A549 (cell line): Measurements from ENCODE around the gene RFC4. TPM values are rescaled to one million over a fixed set of nuclear protein-coding genes. Genes with fewer than 3 reads are reported as not detected.
A peak's percentile ranks its signal among the peaks of the same experiment; 100 is the strongest.
"Not testable (repeated sequence)": the region's sequence is repeated elsewhere in the genome, so short reads cannot be mapped to it uniquely, and the experiment has no call there.

Source experiments
- ATAC-seq, 2 experiments: fragments of 200-7000 bp in 1 of 2; fragments of >200 bp in 1 of 2; cut with Nextera tagmentation in 1 of 2; cut with Tn5 transposase in 1 of 2; 3 replicates each; pipeline versions ENCODE4 v1.8.0 to v1.9.1; 2018 to 2020; ENCODE audit warnings: mild to moderate bottlenecking in 1 of 2, moderate library complexity in 1 of 2
- CTCF ChIA-PET: fragments of 300-600 bp; sonication (Branson Sonifier 250); formaldehyde crosslinking; extraction: SDS; loops from one replicate; lab custom pipeline; 2021; ENCODE audit warnings: antibody characterized with exemption, inconsistent platforms; lab: Yijun Ruan, JAX
- POLR2A ChIA-PET: fragments of 350-600 bp; formaldehyde crosslinking; extraction: SDS; loops from one replicate; lab custom pipeline; 2021; ENCODE audit warnings: antibody characterized with exemption, inconsistent platforms; lab: Yijun Ruan, JAX
- DNase-seq, 2 experiments: peaks; one replicate each; pipeline versions ENCODE4 v3.0.0 to v3.0.0-alpha.2; 2011 to 2016; ENCODE audit warnings: low read depth in 1 of 2, low spot score in 1 of 2
- FAIRE-seq: peaks from 2 replicates; lab custom pipeline; 2011; peaks lifted over from hg19 to GRCh38; lab: Jason Lieb, UNC
- H3K27ac ChIP-seq, 2 experiments: fragments of >200 bp; sonication (Bioruptor Twin); formaldehyde crosslinking; 3 replicates each; pipeline ENCODE4 v1.5.1; 2016 to 2017
- H3K4me1 ChIP-seq: fragments of >200 bp; sonication (Bioruptor Twin); formaldehyde crosslinking; 3 replicates; pipeline ENCODE4 v1.6.1; 2016
- H3K4me2 ChIP-seq: fragments of >200 bp; sonication (Bioruptor Twin); formaldehyde crosslinking; 3 replicates; pipeline ENCODE4 v1.6.1; 2016
- H3K4me3 ChIP-seq: fragments of >200 bp; sonication (Bioruptor Twin); formaldehyde crosslinking; 3 replicates; pipeline ENCODE4 v1.5.1; 2016
- H3K9me3 ChIP-seq: fragments of >200 bp; sonication (Bioruptor Twin); formaldehyde crosslinking; 3 replicates; pipeline ENCODE4 v1.6.1; 2016
- EHMT2 ChIP-seq: fragments of 200-600 bp; sonication (generic); IDR thresholded peaks from 2 replicates; pipeline ENCODE4 v1.6.1; 2016; ENCODE audit warnings: antibody characterized with exemption, low read depth, mild to moderate bottlenecking, moderate library complexity
- FOSB ChIP-seq: fragments of 250-450 bp; sonication (Bioruptor Pico); IDR thresholded peaks from 2 replicates; pipeline ENCODE4 v1.5.0; 2020; ENCODE audit warnings: mild to moderate bottlenecking, moderate library complexity
- FOXS1 ChIP-seq: fragments of 250-450 bp; sonication (Bioruptor Pico); IDR thresholded peaks from 2 replicates; pipeline ENCODE4 v1.5.0; 2020; ENCODE audit warnings: mild to moderate bottlenecking, moderate library complexity
- KDM1A ChIP-seq: fragments of 200-600 bp; sonication (generic); IDR thresholded peaks from 2 replicates; pipeline ENCODE4 v1.6.1; 2016; ENCODE audit warnings: low read depth, mild to moderate bottlenecking
- MAFK ChIP-seq: fragments of 450-650 bp; IDR thresholded peaks from 2 replicates; pipeline ENCODE4 v1.6.1; 2014; ENCODE audit not compliant: partially characterized antibody
- RFX5 ChIP-seq: fragments of 450-650 bp; IDR thresholded peaks from 2 replicates; pipeline ENCODE4 v1.7.1; 2014; ENCODE audit warnings: antibody characterized with exemption, mild to moderate bottlenecking, moderate library complexity
- TP53 ChIP-seq: fragments of 250-450 bp; sonication (Bioruptor Pico); IDR thresholded peaks from 2 replicates; pipeline ENCODE4 v1.5.0; 2021; ENCODE audit warnings: mild to moderate bottlenecking, moderate library complexity
- WGBS: methylation state at CpG from one replicate; pipeline ENCODE4 v1.1.6; 2017; ENCODE audit errors: missing lambda C conversion rate; 5-methylcytosine and 5-hydroxymethylcytosine counted together
- polyA plus RNA-seq, 4 experiments: library from polyadenylated mRNA; depleted of rRNA in 3 of 4; stranded (reverse); fragments of >200 nt; fragmentation: RNase III in 1 of 4; extraction: RNeasy Plus Mini Kit Qiagen cat#74134 plus additional on column Dnase treatment in 1 of 4; gene quantifications; 2 replicates in 3 of 4; 3 replicates in 1 of 4; pipeline ENCODE4 v1.2.3, GENCODE V29; 2011 to 2017
- TF ChIP-seq, protein P1 (sequence below): IDR thresholded peaks from 2 replicates; pipeline ENCODE4 v1.6.1; 2012; ENCODE audit warnings: low read depth, borderline replicate concordance
- TF ChIP-seq, protein P2 (sequence below): fragments of 150-350 bp; IDR thresholded peaks from 2 replicates; pipeline ENCODE4 v1.6.1; 2014; ENCODE audit warnings: low read depth, mild to moderate bottlenecking, low read length

RFC4 gene
- polyA plus RNA-seq, 2 of the 4 experiments (the other 2 are of a cell fraction), result 40.6 to 68.8 TPM

DNA sequence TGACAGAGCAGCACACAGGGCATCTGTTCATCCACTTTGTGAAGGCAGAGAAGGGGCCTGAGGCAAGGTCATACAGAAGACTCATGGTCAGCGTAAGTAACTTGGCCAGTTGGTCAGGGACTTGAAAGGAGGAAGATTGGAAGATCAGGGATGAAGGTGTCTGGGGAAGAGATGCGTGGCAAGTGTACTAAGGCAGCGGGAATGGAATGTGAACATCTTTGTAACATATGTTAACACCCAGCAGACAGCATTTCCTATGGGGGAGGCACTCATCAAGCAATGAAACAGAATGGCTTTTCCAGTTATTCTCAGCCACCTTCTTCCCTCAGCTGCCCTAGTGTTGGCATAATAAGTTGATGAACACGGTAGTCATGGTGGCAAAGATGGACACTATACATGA is 7.8 kb upstream of the RFC4 start:
- ATAC-seq, result no peak
- POLR2A ChIA-PET, result no interaction called here
- Histone ChIP-seq H3K4me1 (peaks cover 11% of the 10 kb centered on the region; the same call in 2 of the 3 replicates), H3K9me3 (no peaks in the 10 kb centered on the region), H3K4me3 (no peak overlapping the region), H3K27ac (no peak overlapping the region), H3K4me2 (no peak overlapping the region)
- no peak for DNase-seq
- CTCF ChIA-PET, result interaction anchor here (0.7 kb wide), 1 partner anchor 279 kb away, joined by 3 read pairs; no protein-coding TSS in a partner anchor
- WGBS, result 92% methylated on average over 4 of the region's 4 CpGs
- no peak for TF ChIP-seq KDM1A
- FAIRE-seq, result no peak

DNA sequence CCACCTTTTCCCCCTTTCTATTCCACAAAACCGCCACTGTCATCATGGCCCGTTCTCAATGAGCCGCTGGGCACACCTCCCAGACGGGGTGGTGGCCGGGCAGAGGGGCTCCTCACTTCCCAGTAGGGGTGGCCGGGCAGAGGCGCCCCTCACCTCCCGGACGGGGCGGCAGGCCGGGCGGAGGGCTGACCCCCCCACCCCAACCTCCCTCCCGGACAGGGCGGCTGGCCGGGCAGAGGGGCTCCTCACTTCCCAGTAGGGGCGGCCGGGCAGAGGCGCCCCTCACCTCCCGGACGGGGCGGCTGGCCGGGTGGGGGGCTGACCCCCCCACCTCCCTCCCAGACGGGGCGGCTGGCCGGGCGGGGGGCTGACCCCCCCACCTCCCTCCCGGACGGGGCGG is 5.0 kb upstream of the RFC4 start:
- H3K9me3 ChIP-seq, H3K27ac ChIP-seq, H3K4me3 ChIP-seq, DNase-seq, H3K4me2 ChIP-seq, POLR2A ChIA-PET, ATAC-seq, FAIRE-seq: not testable (repeated sequence)
- peaks cover 17% of the 10 kb centered on the region; the same call in 2 of the 3 replicates for H3K4me1 ChIP-seq
- 97% methylated on average over 3 of the region's 29 CpGs for WGBS
- CTCF ChIA-PET, result interaction anchor here (1.1 kb wide), 1 partner anchor 9 kb away, joined by 4 read pairs; no protein-coding TSS in a partner anchor

DNA sequence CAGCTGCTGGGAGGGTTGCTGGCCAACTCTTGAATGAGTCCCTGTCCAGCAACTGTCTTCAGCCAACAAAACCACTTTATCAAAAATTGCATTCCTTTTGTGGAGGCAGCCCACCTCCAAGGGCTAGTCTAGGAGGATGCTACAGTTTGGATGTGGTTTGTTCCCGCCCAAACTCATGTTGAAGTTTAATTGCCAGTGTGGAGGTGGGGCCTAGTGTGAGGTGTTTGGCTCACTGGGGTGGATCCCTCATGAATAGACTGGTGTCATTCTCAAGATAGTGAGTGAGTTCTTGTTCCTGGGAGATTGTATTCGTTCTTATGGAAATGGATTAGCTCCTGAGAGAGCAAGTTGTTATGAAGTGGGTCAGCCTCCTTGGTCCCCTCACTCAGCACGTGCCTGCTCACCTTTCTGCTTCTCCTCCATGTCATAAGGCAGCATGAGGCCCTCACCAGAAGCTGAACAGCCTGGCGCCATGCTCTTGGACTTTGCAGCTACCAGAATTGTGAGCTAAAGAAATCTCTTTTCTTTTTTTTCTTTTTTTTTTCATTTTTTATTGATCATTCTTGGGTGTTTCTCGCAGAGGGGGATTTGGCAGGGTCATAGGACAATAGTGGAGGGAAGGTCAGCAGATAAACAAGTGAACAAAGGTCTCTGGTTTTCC is 4.2 kb upstream of the RFC4 start:
- Histone ChIP-seq H3K4me3 (no peak overlapping the region), H3K4me1 (peaks cover 12% of the 10 kb centered on the region; the same call in 2 of the 3 replicates), H3K27ac (no peak overlapping the region), H3K9me3 (no peaks in the 10 kb centered on the region), H3K4me2 (no peak overlapping the region)
- ATAC-seq (no peak), DNase-seq (no peak), FAIRE-seq (no peak)
- ChIA-PET CTCF (interaction anchor here (0.7 to 1.1 kb wide), 2 partner anchors 10 to 260 kb away, joined by 3 to 4 read pairs; no protein-coding TSS in a partner anchor), POLR2A (no interaction called here)
- no peak for TF ChIP-seq FOXS1 (CRISPR knock-in tag)
- TF ChIP-seq, protein P1, sequence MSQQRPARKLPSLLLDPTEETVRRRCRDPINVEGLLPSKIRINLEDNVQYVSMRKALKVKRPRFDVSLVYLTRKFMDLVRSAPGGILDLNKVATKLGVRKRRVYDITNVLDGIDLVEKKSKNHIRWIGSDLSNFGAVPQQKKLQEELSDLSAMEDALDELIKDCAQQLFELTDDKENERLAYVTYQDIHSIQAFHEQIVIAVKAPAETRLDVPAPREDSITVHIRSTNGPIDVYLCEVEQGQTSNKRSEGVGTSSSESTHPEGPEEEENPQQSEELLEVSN, result no peak
- TF ChIP-seq, protein P2, sequence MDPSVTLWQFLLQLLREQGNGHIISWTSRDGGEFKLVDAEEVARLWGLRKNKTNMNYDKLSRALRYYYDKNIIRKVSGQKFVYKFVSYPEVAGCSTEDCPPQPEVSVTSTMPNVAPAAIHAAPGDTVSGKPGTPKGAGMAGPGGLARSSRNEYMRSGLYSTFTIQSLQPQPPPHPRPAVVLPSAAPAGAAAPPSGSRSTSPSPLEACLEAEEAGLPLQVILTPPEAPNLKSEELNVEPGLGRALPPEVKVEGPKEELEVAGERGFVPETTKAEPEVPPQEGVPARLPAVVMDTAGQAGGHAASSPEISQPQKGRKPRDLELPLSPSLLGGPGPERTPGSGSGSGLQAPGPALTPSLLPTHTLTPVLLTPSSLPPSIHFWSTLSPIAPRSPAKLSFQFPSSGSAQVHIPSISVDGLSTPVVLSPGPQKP, result no peak
- no peak for TF ChIP-seq RFX5
- TF ChIP-seq EHMT2, result no peak
- TF ChIP-seq TP53 (CRISPR knock-in tag), result no peak
- no peak for TF ChIP-seq MAFK
- 60% methylated on average over 4 of the region's 5 CpGs for whole genome bisulfite sequencing

DNA sequence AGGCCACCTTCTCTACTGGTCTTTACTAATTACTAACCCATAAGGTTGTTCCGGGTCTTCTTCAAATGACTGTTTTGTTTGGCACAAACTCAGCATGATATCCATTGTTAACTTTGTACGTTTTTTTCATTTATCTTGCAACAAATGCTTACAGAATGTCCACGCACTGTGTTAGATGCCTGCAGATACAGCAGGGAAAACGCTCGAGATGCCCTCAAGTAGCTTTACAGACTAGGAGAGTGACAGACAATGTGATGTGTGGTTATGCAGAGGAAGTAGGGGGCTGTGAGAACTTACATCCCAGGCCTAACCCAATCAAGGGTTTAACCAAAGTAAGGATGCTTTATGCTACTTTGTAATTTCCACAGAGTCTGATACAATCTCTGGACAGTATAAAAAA is 949 bp upstream of the RFC4 start:
- Histone ChIP-seq H3K27ac (peak overlapping the region; percentile 91 to 96), H3K4me1 (peaks cover 15% of the 10 kb centered on the region; the same call in 2 of the 3 replicates), H3K4me3 (peak overlapping the region; percentile 67), H3K4me2 (peak overlapping the region; percentile 99), H3K9me3 (no peaks in the 10 kb centered on the region)
- TF ChIP-seq FOSB (CRISPR knock-in tag) (no peak), FOXS1 (CRISPR knock-in tag) (no peak), KDM1A (no peak)
- DNase-seq (no peak), ATAC-seq (no peak), FAIRE-seq (no peak)
- WGBS, result 72% methylated on average over 5 of the region's 5 CpGs
- ChIA-PET POLR2A (interaction anchor here (2.1 kb wide), 1 partner anchor 24 kb away, joined by 9 read pairs; the partner anchor contains the start of gene EIF4A2), CTCF (interaction anchor here (1.0 to 3.8 kb wide), 3 partner anchors 14 to 191 kb away, joined by 3 to 15 read pairs (median 9); no protein-coding TSS in a partner anchor)

DNA sequence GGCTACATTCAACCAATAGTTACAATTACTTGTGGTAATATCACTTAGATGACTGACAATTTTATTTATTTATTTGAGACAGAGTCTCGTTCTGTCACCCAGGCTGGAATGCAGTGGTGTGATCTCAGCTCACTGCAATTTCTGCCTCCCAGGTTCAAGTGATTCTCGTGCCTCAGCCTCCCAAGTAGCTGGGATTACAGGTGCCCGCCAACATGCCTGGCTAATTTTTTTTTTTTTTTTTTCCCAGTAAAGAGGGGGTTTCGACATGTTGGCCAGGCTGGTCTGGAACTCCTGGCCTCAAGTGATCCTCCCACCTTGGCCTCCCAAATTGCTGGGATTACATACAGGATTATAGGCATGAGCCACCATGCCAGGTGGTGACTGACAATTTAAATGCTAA is 2.8 kb downstream of the RFC4 start:
- H3K9me3 ChIP-seq, H3K4me3 ChIP-seq, ATAC-seq, H3K27ac ChIP-seq, POLR2A ChIA-PET, FAIRE-seq, DNase-seq, CTCF ChIA-PET, H3K4me2 ChIP-seq: not testable (repeated sequence)
- peaks cover 15% of the 10 kb centered on the region; the same call in 2 of the 3 replicates for H3K4me1 ChIP-seq
- WGBS, result 83% methylated on average over 4 of the region's 4 CpGs
